H9 (cell line): ENCODE measurements around the gene ZC3H7B. TPM values are rescaled to one million over a fixed set of nuclear protein-coding genes. Genes with fewer than 3 reads are reported as not detected.
A peak's percentile ranks its signal among the peaks of the same experiment; 100 is the strongest.

Experiments
- DNase-seq: peaks from one replicate; pipeline ENCODE4 v3.0.0-alpha.2; 2017
- H2AFZ ChIP-seq: one replicate; pipeline ENCODE4 v1.6.1; 2013; ENCODE audit warnings: mild to moderate bottlenecking, low read length, control low read depth, moderate library complexity
- H2AK5ac ChIP-seq: 2 replicates; pipeline ENCODE4 v1.6.1; 2013; ENCODE audit warnings: low read length, control low read depth, mixed read lengths; ENCODE audit not compliant: insufficient read length
- H2BK120ac ChIP-seq: one replicate; pipeline ENCODE4 v1.6.1; 2013; ENCODE audit warnings: low read depth, mild to moderate bottlenecking, low read length, control low read depth, inconsistent platforms; ENCODE audit not compliant: poor library complexity, severe bottlenecking
- H2BK12ac ChIP-seq: 2 replicates; pipeline ENCODE4 v1.6.1; 2013; ENCODE audit warnings: low read length, control low read depth, mixed read lengths, low read depth; ENCODE audit not compliant: insufficient read length
- H2BK15ac ChIP-seq: 2 replicates; pipeline ENCODE4 v1.6.1; 2013; ENCODE audit warnings: low read depth, low read length, control low read depth
- H2BK20ac ChIP-seq: one replicate; pipeline ENCODE4 v1.6.1; 2013; ENCODE audit warnings: low read depth, mild to moderate bottlenecking, low read length, control low read depth, inconsistent platforms; ENCODE audit not compliant: poor library complexity, severe bottlenecking
- H2BK5ac ChIP-seq: 2 replicates; pipeline ENCODE4 v1.6.1; 2013; ENCODE audit warnings: low read length, control low read depth, mixed read lengths; ENCODE audit not compliant: insufficient read length
- H3K14ac ChIP-seq: 2 replicates; pipeline ENCODE4 v1.6.1; 2013; ENCODE audit warnings: low read length, control low read depth; ENCODE audit not compliant: insufficient read depth
- H3K18ac ChIP-seq: 2 replicates; pipeline ENCODE4 v1.6.1; 2013; ENCODE audit warnings: low read depth, mild to moderate bottlenecking, mixed read lengths, low read length, control low read depth; ENCODE audit not compliant: insufficient read length
- H3K23ac ChIP-seq: 2 replicates; pipeline ENCODE4 v1.6.1; 2013; ENCODE audit warnings: low read length, control low read depth, mixed read lengths, low read depth; ENCODE audit not compliant: insufficient read length
- H3K23me2 ChIP-seq: 2 replicates; pipeline ENCODE4 v1.6.1; 2013; ENCODE audit warnings: low read depth, mild to moderate bottlenecking, mixed read lengths, low read length, control low read depth; ENCODE audit not compliant: insufficient read length, poor library complexity, severe bottlenecking
- H3K27ac ChIP-seq: 2 replicates; pipeline ENCODE4 v1.5.1; 2013; ENCODE audit warnings: low read length, control low read depth, mixed read lengths, low read depth; ENCODE audit not compliant: insufficient read length
- H3K27me3 ChIP-seq: 2 replicates; pipeline ENCODE4 v1.6.1; 2013; ENCODE audit warnings: low read length, control low read depth, inconsistent platforms; ENCODE audit not compliant: insufficient read depth
- H3K4ac ChIP-seq: 2 replicates; pipeline ENCODE4 v1.6.1; 2013; ENCODE audit warnings: low read depth, mild to moderate bottlenecking, control low read depth, inconsistent platforms, low read length, moderate library complexity
- H3K4me1 ChIP-seq: 2 replicates; pipeline ENCODE4 v1.6.1; 2013; ENCODE audit warnings: low read length, control low read depth, inconsistent platforms; ENCODE audit not compliant: insufficient read depth
- H3K4me2 ChIP-seq: 2 replicates; pipeline ENCODE4 v1.6.1; 2013; ENCODE audit warnings: low read length, control low read depth, mixed read lengths; ENCODE audit not compliant: insufficient read length, insufficient read depth
- H3K56ac ChIP-seq: 2 replicates; pipeline ENCODE4 v1.6.1; 2013; ENCODE audit warnings: low read depth, mild to moderate bottlenecking, mixed read lengths, low read length, control low read depth; ENCODE audit not compliant: insufficient read length
- H3K79me1 ChIP-seq: 2 replicates; pipeline ENCODE4 v1.6.1; 2013; ENCODE audit warnings: low read depth, mild to moderate bottlenecking, moderate library complexity, low read length, control low read depth, inconsistent platforms; ENCODE audit not compliant: insufficient read depth, poor library complexity, severe bottlenecking
- H3K79me2 ChIP-seq: 2 replicates; pipeline ENCODE4 v1.6.1; 2013; ENCODE audit warnings: low read length, control low read depth, inconsistent platforms; ENCODE audit not compliant: insufficient read depth
- H3K9ac ChIP-seq: 2 replicates; pipeline ENCODE4 v1.6.1; 2013; ENCODE audit warnings: low read length, control low read depth, mixed read lengths; ENCODE audit not compliant: insufficient read length; ENCODE audit errors: extremely low read depth
- H3K9me3 ChIP-seq: one replicate; pipeline ENCODE4 v1.6.1; 2013; ENCODE audit warnings: low read depth, low read length, inconsistent platforms; ENCODE audit not compliant: control insufficient read depth
- H3T11ph ChIP-seq: one replicate; pipeline ENCODE4 v1.6.1; 2013; ENCODE audit warnings: mild to moderate bottlenecking, low read length, control low read depth, inconsistent platforms
- H4K20me1 ChIP-seq: one replicate; pipeline ENCODE4 v1.6.1; 2013; ENCODE audit not compliant: control insufficient read depth, insufficient read length, insufficient read depth
- H4K5ac ChIP-seq: 2 replicates; pipeline ENCODE4 v1.6.1; 2013; ENCODE audit warnings: low read depth, mild to moderate bottlenecking, mixed read lengths, low read length, control low read depth; ENCODE audit not compliant: insufficient read length
- H4K8ac ChIP-seq: replicated peaks from 2 replicates; pipeline ENCODE4 v1.6.1; 2013; ENCODE audit warnings: low read length, control low read depth, mixed read lengths, low read depth; ENCODE audit not compliant: insufficient read length
- H4K91ac ChIP-seq: 2 replicates; pipeline ENCODE4 v1.6.1; 2013; ENCODE audit warnings: low read depth, mild to moderate bottlenecking, moderate library complexity, mixed read lengths, low read length, control low read depth; ENCODE audit not compliant: insufficient read length
- H3K27ac Mint-ChIP-seq, 3 experiments: 2 replicates in 2 of 3; 3 replicates in 1 of 3; pipeline ENCODE4 v1.8.0; 2020 to 2021; ENCODE audit warnings: mixed read lengths in 3 of 3, mild to moderate bottlenecking in 1 of 3, moderate library complexity in 1 of 3
- H3K27me3 Mint-ChIP-seq: 2 replicates; pipeline ENCODE4 v1.8.0; 2021; ENCODE audit warnings: low read depth, mild to moderate bottlenecking, moderate library complexity, mixed read lengths
- H3K36me3 Mint-ChIP-seq, 3 experiments: 2 replicates in 2 of 3; 3 replicates in 1 of 3; pipeline ENCODE4 v1.8.0; 2020 to 2021; ENCODE audit warnings: low read depth in 3 of 3, mixed read lengths in 3 of 3; ENCODE audit not compliant: insufficient read depth in 1 of 3
- H3K4me1 Mint-ChIP-seq, 2 experiments: 2 replicates each; pipeline ENCODE4 v1.8.0; 2020; ENCODE audit warnings: mixed read lengths in 2 of 2
- H3K4me3 Mint-ChIP-seq, 2 experiments: 2 replicates in 1 of 2; 3 replicates in 1 of 2; pipeline ENCODE4 v1.8.0; 2020 to 2021; ENCODE audit warnings: mild to moderate bottlenecking in 2 of 2, mixed read lengths in 2 of 2, moderate library complexity in 1 of 2
- H3K9me3 Mint-ChIP-seq, 2 experiments: 2 replicates in 1 of 2; 3 replicates in 1 of 2; pipeline ENCODE4 v1.8.0; 2020; ENCODE audit warnings: mild to moderate bottlenecking in 2 of 2, mixed read lengths in 2 of 2, moderate library complexity in 1 of 2
- CTCF ChIP-seq: fragments of 200-600 bp; sonication (generic); conservative IDR thresholded peaks from 3 replicates; pipeline ENCODE4 v1.8.0; 2021; ENCODE audit warnings: antibody characterized with exemption, mild to moderate bottlenecking
- WGBS: extraction: QIAGEN DNeasy Blood & Tissue Kit; methylation state at CpG from one replicate; pipeline ENCODE4 v1.1.7; 2013; ENCODE audit warnings: missing lambda C conversion rate, low lambda C conversion rate, mixed read lengths; ENCODE audit not compliant: insufficient read length; ENCODE audit errors: extremely low coverage; 5-methylcytosine and 5-hydroxymethylcytosine counted together
- total RNA-seq: library from RNA; stranded (reverse); gene quantifications from 2 replicates; pipeline ENCODE4 v1.2.1, GENCODE V29; 2021

Gene ZC3H7B
- total RNA-seq, 1 experiment from 2014 or later, result 69.3 TPM

- H3K4ac ChIP-seq, result no peak overlapping the region
- H4K20me1 ChIP-seq, result no peaks in the 10 kb centered on the region
- no peak overlapping the region for H2BK120ac ChIP-seq
- peak overlapping the region; percentile 78 to 90 for H3K4me3 Mint-ChIP-seq
- no peak overlapping the region for H3K56ac ChIP-seq
- peaks cover 24 to 25% of the 10 kb centered on the region in 2 experiments for H3K4me1 Mint-ChIP-seq
- H3K27me3 ChIP-seq, result no peaks in the 10 kb centered on the region
- no peak for TF ChIP-seq CTCF
- H2BK20ac ChIP-seq, result no peak overlapping the region
- H4K5ac ChIP-seq, result no peak overlapping the region
- peaks cover 0 to 9% (median 7%) of the 10 kb centered on the region in 3 experiments; a peak in 2 of 7 replicates for H3K36me3 Mint-ChIP-seq
- no peak overlapping the region for H3T11ph ChIP-seq
- no peak overlapping the region for H2BK12ac ChIP-seq
- no peaks in the 10 kb centered on the region for H3K4me1 ChIP-seq
- H2BK15ac ChIP-seq, result no peak overlapping the region
- no peak for DNase-seq
- peak overlapping the region; percentile 92 for H3K4me2 ChIP-seq
- H3K9ac ChIP-seq, result no peak overlapping the region
- no peak overlapping the region for H2BK5ac ChIP-seq
- H3K9me3 ChIP-seq, result no peaks in the 10 kb centered on the region
- no peak overlapping the region for H3K14ac ChIP-seq
- H3K23ac ChIP-seq, result no peak overlapping the region
- no peak overlapping the region for H2AK5ac ChIP-seq
- WGBS, result no CpG with 5 or more reads among the region's 5 CpGs
- H4K8ac ChIP-seq, result no peak overlapping the region
- no peaks in the 10 kb centered on the region for H3K79me2 ChIP-seq
- peaks cover 12% of the 10 kb centered on the region for H3K23me2 ChIP-seq
- no peak overlapping the region for H3K27ac Mint-ChIP-seq
- H4K91ac ChIP-seq, result no peak overlapping the region
- H3K79me1 ChIP-seq, result no peaks in the 10 kb centered on the region
- no peaks in the 10 kb centered on the region; a peak in 1 of 5 replicates for H3K9me3 Mint-ChIP-seq
- peaks cover 1% of the 10 kb centered on the region for H3K27me3 Mint-ChIP-seq
- no peak overlapping the region for H3K18ac ChIP-seq
- H3K27ac ChIP-seq, result no peak overlapping the region
- H2AFZ ChIP-seq, result no peak overlapping the region
These were observed 81.8 kb downstream of the ZC3H7B start for GRCh38 chr22:41383085-41383484.
